ENCODE data around the gene REXO1.

REXO1 gene

DNA sequence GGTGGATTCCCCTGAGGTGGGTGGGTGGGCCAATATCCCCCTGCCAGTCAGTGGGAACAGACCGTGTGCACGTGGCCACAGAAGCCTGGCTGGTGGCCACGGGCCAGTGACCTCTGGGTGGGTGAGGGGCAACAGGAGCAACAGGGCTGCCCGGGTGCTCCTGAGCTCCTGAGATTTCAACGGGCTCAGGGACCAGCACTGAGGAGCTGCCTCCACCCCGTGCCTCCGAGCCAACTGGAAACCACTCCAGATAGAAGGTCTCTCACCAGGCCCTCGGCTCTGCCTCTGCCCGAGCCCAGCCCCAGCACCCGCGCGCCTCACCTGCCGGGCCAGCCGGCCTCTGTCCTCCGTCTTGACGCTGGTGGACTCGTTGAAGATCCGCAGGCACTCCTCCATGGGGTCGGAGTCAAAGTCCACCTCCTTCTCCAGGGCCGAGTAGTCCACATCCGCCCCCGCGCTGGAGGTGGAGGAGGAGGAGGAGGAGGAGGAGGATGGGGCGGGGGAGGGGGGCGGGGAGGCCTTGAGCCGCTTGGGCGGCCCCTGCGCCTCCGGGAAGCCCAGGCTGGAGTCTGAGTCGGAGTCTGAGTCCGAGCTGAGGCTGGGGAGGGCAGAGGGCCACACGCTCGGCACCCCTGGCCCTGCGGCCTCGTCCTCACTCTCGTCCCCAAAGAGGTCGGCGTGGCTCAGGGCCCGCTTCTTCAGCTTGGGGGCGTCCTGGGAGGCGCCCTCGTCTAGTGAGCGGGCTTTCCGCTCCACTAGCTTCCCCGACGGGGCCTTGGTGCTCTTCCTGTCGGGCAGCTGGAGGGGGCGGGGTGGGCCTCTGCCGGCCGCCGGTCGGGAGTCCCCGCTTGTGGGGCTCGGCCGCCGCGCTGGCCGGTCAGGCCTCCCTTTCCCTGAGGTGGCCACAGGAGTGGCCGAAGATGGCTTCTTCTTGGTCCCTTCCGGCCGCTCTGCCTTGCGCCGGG is 21.4 kb downstream of the REXO1 start:
- no peak overlapping the region for H3K4me3 Mint-ChIP-seq
- H3K9me3 Mint-ChIP-seq = no peaks in the 10 kb centered on the region
- H3K36me3 Mint-ChIP-seq (ENCODE audit: low read depth) = peaks cover 8% of the 10 kb centered on the region
- no peaks in the 10 kb centered on the region for H3K4me1 Mint-ChIP-seq
- no peak overlapping the region for H3K27ac Mint-ChIP-seq
- no peak for ATAC-seq
- no peak for DNase-seq
- H3K27me3 Mint-ChIP-seq = no peaks in the 10 kb centered on the region

DNA sequence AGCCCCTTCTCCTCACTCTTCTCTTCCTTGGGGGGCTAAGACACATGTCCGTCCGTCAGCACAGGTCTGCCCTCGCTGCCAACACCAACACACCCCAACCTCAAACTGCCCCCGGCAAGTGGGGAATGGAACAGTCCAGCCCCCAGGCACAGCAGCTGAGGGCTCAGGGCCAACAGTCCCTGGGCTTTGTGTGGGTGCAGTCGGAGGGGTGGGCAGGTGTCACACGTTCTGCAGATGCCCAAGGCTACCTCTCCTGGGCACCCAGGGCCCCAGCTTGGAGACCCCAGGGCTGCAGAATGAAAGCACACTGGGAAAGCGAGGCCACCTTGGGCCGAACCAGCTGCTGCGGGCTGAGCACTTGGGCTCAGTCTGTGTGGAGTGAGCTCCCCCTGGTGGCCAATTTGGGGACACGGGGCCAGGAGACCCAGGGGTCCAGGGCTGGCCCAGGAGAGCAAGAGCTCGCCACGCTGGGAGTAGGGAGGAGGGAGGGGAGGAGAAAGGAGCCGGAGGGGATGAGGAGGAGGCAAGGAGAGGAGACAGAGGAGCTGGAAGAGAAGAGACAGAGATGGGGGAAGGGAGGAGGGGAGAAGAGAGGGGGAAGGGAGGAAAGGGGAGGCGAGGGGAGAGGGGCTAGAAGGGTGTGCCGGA is 22.2 kb downstream of the REXO1 start:
- Mint-ChIP-seq H3K27ac (no peak overlapping the region), H3K27me3 (no peaks in the 10 kb centered on the region), H3K4me3 (no peak overlapping the region), H3K9me3 (no peaks in the 10 kb centered on the region), H3K36me3 (ENCODE audit: low read depth) (peaks cover 8% of the 10 kb centered on the region), H3K4me1 (no peaks in the 10 kb centered on the region)
- ATAC-seq (peak; percentile 80), DNase-seq (peak; percentile 82)

DNA sequence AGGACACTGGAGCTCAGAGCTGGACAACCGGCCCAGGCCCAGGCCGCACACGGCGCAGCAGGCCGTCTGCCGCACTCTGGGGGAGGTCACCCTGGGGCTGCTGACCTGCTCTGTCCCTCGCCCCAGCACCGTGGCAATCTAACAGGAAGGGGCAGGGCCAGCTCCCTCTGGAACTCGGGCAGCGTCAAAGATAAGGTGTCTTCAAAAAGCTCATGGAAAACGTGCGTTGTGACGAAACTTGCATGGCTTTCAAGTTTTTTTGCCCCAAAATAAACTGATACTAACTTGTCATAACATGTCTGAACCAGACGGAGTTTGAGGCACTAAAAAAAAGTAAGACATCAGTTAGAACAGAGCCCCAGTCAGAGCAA is 24.0 kb downstream of the REXO1 start:
- Mint-ChIP-seq H3K36me3 (ENCODE audit: low read depth) (peaks cover 12% of the 10 kb centered on the region), H3K9me3 (no peaks in the 10 kb centered on the region), H3K4me3 (no peak overlapping the region), H3K27me3 (no peaks in the 10 kb centered on the region), H3K27ac (no peak overlapping the region), H3K4me1 (no peaks in the 10 kb centered on the region)
- no peak for ATAC-seq
- no peak for DNase-seq

DNA sequence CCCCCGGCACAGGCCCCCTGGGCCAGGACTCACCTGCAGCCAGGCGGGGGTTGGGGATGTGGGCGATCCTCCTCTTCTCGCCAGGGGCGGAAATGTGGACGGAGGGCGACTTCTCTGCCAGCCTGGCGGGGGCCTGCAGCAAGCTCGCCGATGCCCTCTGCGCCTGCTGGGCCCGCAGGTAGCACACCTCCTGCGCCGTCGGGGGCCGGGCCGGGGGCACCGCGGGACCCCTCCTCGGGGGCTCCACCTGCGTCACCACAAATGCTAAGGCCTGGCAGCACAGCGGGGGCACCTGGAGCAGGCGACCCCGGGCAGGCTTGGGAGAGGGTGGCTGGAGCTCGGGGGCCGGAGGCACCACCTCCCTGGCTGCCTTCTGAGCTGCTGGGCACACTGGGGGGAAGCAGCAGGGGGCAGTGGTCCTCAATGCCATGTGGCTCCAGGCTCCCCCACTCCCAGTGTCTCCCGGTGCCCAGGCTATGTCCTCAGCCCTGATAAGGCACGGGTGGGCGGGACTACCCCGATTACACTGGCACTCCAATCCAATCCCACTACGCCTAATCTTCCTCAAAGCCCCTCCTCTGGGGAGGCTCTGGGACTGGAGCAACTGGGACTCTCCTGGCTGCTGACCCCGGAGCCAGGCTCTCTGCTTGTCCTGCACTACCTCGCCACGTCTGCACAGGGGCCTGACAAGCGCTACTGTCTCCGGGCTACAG is 24.6 kb downstream of the REXO1 start:
- ATAC-seq (no peak), DNase-seq (no peak)
- Mint-ChIP-seq H3K36me3 (ENCODE audit: low read depth) (peaks cover 12% of the 10 kb centered on the region), H3K27me3 (no peaks in the 10 kb centered on the region), H3K4me1 (no peaks in the 10 kb centered on the region), H3K27ac (no peak overlapping the region), H3K4me3 (no peak overlapping the region), H3K9me3 (no peaks in the 10 kb centered on the region)

DNA sequence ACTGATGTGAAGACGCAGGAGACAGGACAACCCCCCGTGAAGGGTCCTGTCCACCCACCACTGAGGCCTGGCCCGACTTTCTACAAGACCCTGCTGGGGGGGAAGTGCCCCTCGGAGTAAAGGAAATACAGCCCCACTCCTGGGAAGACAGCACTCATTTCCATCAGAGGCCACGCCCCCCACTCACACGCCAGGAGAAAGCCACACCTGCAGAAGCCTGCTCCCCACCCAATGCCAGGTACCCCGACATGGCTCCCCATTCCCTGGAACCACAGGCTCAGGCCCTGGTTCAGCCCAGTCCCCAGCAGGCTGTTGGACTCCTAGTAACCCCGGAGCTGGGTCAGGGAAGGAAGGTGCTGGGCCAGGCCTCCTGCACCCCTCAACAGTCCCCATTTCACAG is 25.3 kb downstream of the REXO1 start:
- DNase-seq (no peak), ATAC-seq (no peak)
- Mint-ChIP-seq H3K4me1 (no peaks in the 10 kb centered on the region), H3K4me3 (no peak overlapping the region), H3K27ac (no peak overlapping the region), H3K36me3 (ENCODE audit: low read depth) (peaks cover 13% of the 10 kb centered on the region), H3K27me3 (no peaks in the 10 kb centered on the region), H3K9me3 (no peaks in the 10 kb centered on the region)

DNA sequence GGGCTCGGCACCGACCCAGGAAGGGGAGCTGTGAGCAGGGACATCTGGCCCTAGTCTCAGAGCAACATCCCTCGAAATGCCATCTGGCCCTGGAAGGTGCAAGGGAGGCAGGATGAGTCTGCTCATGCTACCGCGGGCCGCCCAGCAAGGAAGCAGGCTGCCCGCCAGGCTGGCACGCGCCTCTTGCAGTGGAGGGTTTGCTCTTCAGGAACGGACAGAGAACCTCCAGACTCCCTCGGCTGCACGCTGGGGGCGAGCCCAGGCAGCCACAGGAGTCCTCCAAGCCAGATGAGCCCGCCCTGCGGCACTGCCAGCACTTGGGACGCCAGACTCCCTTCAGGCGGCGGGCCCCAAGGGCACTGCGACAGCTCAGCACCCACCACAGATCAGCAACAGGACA is 26.1 kb downstream of the REXO1 start:
- no peak overlapping the region for H3K4me3 Mint-ChIP-seq
- peaks cover 15% of the 10 kb centered on the region for H3K36me3 Mint-ChIP-seq (ENCODE audit: low read depth)
- no peaks in the 10 kb centered on the region for H3K27me3 Mint-ChIP-seq
- ATAC-seq = no peak
- H3K27ac Mint-ChIP-seq = no peak overlapping the region
- DNase-seq = no peak
- H3K9me3 Mint-ChIP-seq = no peaks in the 10 kb centered on the region
- no peaks in the 10 kb centered on the region for H3K4me1 Mint-ChIP-seq

DNA sequence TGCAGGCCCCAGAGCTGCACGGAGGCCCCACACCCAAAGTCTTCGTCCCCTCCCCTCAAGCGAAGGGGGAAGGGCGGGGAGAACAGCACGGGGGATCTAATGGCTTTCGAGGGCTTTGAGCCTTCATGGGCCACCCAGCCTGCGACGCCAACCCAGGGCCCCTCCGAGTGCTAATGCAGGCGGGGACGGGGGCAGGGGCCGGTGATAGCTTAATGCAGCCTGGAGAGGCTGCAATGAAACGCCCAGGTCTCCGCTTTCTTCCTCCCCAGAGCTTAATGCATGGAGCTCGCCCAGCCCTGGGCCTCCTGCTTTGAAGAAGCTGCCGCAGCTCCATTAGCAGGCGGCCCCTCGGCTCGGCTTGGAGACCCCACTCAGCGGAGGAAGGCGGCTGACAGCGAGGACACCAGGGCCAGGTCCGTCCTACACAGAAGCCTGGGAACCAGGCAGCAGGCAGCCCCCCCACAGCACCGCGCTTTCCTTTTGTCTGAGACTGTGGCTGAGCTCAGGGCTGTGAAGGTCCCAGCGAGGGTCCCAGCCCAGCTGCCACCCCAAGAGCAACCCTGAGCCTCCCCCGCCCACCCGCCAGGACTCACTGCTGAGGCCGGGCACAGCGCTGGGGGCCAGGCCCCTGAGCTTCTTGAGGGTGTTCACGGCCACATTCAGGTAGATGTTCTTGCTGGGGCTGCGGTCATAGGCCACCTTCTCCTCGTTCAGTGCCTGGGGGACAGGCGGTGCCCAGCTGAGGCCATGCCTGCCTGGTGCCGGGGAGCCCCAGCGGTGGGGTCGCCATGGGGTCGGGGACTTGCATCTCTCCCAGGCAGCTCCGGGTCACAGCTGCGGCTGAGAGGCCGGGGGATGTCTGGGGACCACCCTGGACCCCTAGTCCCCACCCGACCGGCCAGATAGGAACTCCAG is 28.7 kb downstream of the REXO1 start:
- H3K4me3 Mint-ChIP-seq = no peak overlapping the region
- ATAC-seq (no peak), DNase-seq (no peak)
- no peak overlapping the region for H3K27ac Mint-ChIP-seq
- H3K27me3 Mint-ChIP-seq = no peaks in the 10 kb centered on the region
- no peaks in the 10 kb centered on the region for H3K4me1 Mint-ChIP-seq
- no peaks in the 10 kb centered on the region for H3K9me3 Mint-ChIP-seq
- H3K36me3 Mint-ChIP-seq (ENCODE audit: low read depth) = peaks cover 13% of the 10 kb centered on the region

DNA sequence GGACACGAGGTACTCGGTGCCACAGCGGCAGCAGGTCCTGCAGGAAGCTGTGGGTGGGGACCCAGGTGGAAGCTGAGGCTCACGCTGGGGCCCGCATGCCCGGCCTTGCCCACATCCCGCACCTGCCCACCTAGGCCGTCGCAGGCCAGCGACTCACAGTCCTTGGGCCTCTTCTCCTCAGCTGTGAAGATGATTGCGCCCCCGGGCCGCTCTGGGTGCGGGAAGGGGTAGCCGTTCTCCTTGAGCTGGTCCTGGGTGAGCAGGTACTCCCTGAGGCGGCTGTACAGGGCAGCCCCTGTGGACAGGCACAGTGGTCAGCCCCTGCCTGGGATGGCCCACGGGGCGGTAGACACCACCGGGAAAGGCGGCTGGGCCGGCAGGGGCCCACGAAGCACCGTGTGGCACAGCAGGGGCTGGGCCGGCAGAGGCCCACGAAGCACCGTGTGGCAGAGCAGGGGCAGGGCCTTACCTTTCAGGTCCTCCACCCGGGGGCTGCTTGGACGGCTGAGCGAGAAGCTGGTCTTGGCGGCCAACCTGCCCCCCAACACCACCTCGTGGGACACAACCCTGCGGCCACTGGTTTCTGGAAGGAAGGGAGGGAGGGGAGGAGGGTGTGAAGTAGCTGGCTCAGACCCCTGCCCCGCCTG is 29.6 kb downstream of the REXO1 start:
- no peak overlapping the region for H3K4me3 Mint-ChIP-seq
- H3K27ac Mint-ChIP-seq = no peak overlapping the region
- no peaks in the 10 kb centered on the region for H3K9me3 Mint-ChIP-seq
- no peak for ATAC-seq
- H3K36me3 Mint-ChIP-seq (ENCODE audit: low read depth) = peaks cover 10% of the 10 kb centered on the region
- H3K4me1 Mint-ChIP-seq = no peaks in the 10 kb centered on the region
- DNase-seq = no peak
- no peaks in the 10 kb centered on the region for H3K27me3 Mint-ChIP-seq

DNA sequence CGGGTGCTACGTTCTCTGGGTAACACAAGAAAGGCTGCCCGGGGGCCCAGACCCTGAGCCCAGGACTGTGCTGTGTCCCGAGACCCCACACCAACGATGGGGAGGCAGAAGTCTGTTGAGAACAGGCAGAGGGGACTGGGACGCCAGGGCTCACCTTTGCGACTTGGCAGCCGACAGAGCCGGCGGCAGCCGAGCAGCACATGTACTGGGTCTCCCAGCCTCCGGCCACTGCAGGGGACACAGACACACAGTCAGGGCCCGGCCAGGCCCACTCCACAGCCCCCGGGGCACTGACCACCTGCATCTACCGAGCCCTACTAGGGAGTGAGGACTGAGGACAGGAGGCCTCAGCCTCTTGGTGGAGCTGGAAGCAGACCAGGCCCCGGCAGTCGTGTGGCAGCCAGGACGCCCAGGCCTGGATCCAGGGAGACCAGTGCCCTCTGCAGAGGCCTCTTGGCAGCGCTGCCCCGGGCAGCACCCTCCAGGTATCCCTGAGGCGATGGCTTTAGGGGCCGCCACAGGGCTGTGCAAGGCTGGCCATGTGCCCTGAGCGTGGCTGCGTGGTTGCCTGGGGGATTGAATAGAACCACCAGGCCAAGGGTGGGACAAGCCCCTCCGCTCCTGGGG is 30.6 kb downstream of the REXO1 start:
- ATAC-seq (no peak), DNase-seq (no peak)
- peaks cover 5% of the 10 kb centered on the region for H3K4me1 Mint-ChIP-seq
- no peaks in the 10 kb centered on the region for H3K9me3 Mint-ChIP-seq
- H3K36me3 Mint-ChIP-seq (ENCODE audit: low read depth) = peaks cover 10% of the 10 kb centered on the region
- H3K4me3 Mint-ChIP-seq = no peak overlapping the region
- no peak overlapping the region for H3K27ac Mint-ChIP-seq
- H3K27me3 Mint-ChIP-seq = no peaks in the 10 kb centered on the region

DNA sequence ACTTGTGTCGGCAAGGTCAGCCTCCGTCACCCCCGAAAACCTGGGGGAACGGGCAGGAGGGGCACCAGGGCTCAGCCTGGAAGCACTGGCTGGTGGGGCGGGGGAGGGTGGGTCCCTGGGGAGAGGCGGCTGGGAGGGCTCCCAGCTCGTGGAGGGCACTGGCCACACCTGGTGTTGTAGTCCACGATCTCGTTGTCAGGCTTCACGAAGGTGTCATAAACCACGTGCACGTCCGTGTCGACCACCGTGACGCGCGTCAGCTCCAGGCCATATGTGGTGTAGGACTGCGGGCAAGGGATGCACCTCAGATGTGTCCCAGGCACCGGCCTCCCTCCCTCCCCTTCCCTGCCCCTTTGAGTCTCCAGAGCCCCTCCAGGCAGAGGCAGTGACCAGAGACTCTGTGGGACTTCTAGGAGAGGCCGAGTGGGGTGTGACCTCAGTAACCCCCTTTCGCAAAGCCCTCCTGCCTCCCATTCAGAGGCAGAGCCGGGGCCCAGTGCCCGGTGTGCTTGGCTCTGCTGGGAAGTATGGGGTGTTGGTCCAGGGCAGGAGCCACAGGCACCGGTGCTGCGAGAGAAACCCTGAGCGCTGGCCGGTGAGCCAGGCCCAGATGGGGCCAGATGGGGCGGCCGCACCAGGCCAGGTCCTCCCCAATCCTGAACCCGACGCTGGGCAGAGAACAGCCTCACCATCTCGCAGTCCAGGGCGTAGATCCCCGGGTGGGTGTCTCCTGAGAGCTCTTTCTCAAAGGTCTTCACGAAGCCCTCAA is 31.6 kb downstream of the REXO1 start:
- Mint-ChIP-seq H3K4me1 (peaks cover 9% of the 10 kb centered on the region), H3K27me3 (no peaks in the 10 kb centered on the region), H3K9me3 (no peaks in the 10 kb centered on the region), H3K27ac (no peak overlapping the region), H3K4me3 (no peak overlapping the region), H3K36me3 (ENCODE audit: low read depth) (peaks cover 7% of the 10 kb centered on the region)
- no peak for ATAC-seq
- DNase-seq = no peak

DNA sequence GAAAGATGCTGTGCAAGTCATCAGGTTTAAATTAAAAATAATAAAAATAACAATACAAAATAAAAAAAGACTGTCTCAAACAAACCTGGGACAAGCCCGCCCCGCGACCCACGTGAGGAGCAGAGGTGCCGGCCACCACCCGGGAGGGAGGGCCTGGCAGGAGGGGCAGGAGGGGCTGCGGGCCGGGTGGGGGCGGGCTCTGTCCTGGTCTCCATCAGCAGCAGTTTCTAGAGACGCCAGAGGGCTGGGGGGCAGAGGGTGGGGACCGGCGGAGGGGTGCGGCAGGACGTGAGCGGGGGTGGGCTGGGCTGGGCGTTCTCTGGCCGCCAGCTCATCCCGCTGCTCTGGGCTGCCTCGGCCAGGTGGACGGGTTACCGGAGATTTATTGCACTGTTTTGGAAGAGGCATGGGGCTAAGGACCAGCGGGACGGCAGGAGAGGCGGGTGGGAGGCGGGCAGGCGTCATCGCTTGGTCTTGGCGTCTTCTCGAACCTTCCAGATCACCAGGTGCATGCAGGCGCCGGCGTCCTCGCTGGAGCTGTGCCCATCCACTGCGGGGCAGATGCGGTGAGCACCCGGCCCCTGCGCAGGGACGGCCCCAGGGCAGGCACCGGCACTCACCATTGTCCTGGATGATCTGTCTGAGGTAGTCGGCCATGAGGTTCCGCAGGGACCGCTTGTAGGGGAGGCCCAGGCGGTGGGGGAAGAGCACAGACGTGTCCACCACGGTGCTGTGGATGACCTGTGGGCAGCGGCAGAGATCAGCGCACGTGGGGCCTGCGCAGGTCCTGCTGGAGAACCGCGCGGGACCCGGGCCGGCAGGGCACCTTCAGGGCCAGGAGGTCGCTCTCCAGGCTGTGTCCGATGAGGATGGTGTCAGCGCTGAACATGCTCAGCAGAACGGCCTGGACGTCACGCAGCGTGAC is 32.4 kb downstream of the REXO1 start:
- peaks cover 7% of the 10 kb centered on the region for H3K36me3 Mint-ChIP-seq (ENCODE audit: low read depth)
- no peak overlapping the region for H3K4me3 Mint-ChIP-seq
- ATAC-seq = no peak
- no peaks in the 10 kb centered on the region for H3K27me3 Mint-ChIP-seq
- peaks cover 13% of the 10 kb centered on the region for H3K4me1 Mint-ChIP-seq
- DNase-seq = no peak
- no peak overlapping the region for H3K27ac Mint-ChIP-seq
- no peaks in the 10 kb centered on the region for H3K9me3 Mint-ChIP-seq
